ENCODE data around the gene GLRX5.

GLRX5 gene

DNA sequence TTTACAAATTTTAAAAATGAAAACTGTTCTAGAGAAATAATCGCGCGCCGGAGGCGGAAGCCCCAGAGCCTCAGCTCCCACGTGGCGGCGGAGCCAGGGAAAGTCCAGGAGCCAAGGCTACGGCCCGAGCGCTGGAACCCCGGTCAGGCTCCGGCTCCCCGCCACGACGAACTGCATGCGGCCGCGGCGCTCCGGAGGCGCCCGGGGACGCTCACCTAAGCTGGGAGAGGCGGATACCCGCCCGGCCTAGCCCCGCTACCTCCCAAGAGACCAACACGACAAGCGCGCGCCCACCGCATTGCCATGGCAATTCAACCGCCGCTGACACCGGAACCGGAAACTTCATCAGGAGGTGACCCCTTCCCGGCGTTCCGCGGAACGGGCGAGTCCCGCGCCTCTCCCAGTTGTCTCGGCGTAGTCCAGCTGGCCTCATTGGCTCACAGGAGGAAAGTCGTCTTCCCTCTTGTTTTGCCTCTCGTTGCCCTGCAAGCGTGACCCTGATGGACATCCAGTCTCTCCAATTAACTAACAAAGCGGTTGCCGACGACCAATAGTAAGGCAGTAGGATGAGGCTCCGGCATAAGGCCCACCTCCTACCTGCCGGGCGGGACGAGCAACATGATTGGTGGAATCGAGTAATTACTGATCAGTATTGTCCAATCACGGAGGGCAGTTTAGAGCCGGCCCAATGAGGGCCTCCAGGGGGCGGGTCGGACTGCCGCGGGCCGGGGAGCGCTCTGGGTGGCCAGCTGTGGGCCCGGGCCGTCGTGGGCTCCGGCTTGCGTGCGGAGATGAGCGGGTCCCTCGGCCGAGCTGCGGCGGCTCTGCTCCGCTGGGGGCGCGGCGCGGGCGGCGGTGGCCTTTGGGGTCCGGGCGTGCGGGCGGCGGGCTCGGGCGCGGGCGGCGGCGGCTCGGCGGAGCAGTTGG is at the start of gene GLRX5:
GLRX5 (plus strand) TSS at position 752 of the 927 bp plus-strand sequence; CDS start at position 792, 40 bp downstream.
- peak; percentile 100 for DNase-seq

DNA sequence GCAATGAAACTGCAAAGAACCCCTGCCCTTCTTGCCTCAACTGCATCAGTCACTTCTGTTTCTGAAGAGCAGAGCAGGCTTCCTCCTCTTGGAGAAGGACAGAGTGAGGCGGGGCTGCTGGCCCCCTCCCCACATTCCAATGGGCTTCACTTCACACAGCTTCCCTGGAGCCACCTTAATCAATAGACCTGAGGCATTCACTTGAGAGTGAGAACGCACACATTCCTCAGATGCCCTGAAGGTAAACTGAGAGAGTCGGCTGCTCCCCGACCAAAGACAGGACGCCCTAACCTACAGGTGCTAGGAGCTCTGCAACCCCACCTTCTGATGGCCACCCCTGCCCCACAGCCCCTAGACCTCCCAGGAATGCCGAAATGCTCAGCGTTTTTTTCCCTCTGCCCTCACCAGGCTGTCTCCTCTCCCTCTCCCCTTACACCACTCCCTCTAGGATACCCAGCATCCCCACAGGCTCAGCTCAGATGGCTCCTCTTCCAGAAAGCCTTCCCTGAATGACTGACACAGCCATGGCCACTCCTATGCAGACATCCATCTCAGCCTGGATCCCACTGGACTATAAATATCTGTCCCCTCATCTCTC is 49.5 kb upstream of the GLRX5 start:
- DNase-seq, result no peak

DNA sequence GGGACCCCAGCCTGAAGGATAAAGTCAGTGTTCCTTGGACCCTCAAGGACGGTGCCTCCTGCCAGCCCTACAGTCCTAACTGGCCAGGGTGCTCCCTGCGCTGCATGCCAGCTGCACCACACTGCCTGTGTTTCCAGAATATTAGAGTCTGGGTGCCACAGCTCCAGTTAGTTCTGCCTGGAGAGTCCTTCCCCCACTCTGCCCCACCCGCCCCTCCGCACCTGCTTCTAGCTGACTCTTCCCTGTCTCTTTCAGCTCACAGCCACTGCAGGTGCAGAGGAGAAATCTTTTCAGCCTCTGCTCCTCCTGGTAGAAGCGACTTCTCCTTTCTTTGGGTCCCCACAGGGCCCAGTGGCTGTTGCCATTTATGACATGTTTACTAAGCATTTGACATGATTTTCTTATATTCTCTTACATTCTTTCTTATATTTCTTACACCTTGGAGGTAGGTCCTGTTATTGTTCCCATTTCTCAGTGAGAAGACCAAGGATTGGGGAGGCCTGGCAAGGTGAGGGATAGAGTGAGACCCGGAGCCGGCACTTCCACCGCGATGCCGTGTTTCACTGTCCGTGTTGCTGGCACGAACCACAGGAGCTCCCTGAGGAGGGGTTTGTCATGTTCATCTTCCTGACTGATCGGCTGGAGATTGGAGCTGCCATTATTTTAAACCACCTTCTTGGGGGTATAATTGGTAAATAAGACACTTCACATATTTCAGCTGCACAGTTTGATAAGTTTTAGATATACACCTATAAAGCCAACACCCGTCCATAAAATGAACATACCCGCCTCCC is 47.8 kb upstream of the GLRX5 start:
- no peak for DNase-seq

DNA sequence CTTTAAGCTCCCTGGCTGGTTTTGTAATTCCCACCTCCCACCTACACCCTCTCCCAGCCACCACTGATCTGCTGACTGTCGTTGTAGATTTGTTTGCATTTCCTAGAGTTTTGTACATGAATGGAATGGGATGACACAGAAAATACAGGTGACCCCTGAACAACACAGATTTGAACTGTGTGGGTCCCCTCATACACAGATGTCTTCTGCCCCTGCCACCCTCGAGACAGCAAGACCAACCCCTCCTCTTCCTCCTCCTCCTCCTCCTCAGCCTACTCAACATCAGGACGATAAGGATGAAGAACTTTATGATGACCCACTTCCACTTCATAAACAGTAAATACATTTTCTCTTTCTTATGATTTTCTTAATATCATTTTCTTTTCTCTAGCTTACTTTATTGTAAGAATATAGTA is 47.2 kb upstream of the GLRX5 start:
- no peak for DNase-seq

DNA sequence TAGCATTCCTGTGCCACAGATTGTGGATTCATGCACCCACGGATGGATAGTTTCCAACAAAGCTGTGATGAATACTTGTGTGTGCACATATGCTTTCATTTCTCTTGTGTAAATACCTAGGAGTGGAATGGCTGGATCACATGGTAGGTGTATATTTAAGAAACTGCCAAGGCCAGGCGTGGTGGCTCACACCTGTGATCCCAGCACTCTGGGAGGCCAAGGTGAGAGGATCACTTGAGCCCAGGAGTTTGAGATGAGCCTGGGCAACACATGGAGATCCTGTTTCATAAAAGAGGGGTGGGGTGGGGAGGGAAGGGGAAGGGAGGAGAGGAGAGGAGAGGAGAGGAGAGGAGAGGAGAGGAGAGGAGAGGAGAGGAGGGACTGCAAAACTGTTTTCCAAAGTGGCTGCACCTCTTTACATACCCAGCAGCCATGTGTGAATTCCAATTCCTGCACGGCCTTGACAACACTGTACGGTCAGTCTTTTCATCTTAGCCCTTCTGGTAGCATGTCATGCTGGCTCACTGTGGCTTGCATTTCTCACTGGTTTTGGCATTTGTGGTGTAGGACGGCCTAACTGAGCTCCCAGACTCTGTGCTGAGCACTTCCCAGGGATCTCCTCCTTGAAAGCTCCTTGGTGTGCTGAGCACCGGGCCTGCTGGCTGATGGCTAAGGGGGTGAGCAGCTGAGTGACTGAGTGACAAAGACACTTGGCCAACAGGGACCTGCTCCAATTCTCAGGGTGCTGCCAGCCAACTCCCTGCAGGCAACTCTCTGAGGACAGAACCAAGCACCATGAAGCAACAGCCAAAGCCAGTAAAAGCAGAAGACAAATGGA is 46.3 kb upstream of the GLRX5 start:
- no peak for DNase-seq

DNA sequence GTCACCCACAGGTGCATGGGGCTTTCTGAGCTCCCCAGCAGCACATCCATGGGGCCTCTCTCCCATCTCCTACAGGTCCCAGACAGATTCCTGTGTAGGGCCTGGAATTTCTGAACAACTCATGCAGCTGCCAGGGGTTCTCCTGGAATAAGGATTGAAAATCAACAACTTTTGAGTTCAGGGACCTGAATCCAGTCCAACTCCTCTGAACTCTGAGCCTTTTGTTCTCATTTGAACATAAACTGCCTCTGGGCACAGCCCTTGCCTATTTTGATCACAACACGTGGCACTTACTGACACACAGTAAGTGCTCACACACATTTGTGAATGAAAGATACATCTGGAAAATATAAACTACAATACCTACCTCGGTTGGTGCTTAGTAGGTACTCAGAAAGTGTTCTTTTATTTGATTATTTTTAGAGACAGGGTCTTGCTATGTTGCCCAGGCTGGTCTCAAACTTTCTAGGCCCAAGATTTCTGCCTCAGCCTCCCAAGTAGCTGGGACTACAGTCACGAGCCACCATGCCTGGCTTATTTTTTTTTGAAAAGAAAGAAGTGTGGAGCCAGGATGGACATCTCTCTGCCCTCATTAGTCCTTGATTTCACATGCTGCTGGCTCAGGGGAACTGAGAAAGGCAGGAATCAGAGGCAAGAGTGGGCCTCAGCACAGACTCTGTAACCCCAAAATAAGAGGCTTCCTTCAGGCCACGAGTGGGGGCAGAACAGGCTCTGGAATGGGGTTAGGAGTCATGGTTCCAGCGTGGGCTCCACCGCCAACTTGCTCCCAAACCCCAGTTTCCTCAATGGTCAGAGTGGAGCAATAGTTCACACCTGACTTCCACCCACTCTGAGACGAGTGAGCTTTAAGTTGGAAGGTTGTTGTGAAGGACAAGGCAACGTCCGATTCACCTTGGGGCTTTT is 45.4 kb upstream of the GLRX5 start:
- DNase-seq, result no peak

DNA sequence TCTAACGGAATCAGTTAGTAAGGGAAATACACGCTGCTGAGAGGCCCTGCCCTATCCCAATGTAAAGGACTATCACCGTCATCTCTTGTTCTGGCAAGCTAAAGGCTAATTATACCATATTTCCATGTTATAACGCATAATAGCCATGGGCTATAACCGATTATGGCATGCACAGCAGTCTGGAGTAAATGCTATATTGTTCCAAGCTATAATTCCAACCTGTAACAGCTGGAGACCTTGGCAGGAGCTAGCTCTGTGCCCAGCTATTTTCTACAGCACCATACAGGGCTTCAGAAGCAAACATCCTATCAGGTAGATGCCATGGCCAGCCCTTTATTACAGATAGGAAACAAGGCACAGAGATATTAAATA is 44.7 kb upstream of the GLRX5 start:
- DNase-seq, result no peak

DNA sequence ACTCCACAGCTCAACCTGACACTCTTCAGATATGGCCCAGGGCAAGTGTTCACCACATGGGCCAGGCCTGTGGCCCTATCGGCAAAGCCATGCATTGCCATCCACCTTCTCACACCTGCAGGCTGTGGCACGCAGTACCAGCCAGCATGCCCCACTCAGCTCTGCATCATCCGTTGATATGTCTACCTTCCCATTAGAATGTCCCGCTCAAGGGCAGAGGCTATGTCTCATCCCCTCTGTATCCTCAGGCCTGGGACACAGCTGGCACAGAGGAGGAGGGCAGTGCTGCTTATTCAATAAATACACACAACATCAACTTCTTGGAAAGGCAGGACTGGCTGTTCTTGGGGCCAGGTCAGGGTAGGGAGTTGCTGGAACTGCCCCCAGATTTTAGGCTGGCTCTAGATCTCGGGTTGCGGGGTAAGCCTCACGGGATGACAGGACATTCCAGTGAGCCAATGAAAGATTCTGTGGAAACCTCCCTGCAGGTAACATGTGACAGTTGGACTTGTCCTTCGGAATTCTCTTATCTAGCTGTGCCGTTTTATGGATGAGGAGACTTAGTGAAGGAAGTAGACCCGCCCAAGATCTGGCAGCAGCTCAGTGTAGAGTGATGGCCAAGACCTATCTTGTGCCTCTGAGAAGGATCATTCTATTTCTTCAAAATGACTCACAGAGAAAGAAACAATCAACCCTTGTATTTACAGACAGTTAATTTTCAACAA is 44.0 kb upstream of the GLRX5 start:
- DNase-seq, result no peak

DNA sequence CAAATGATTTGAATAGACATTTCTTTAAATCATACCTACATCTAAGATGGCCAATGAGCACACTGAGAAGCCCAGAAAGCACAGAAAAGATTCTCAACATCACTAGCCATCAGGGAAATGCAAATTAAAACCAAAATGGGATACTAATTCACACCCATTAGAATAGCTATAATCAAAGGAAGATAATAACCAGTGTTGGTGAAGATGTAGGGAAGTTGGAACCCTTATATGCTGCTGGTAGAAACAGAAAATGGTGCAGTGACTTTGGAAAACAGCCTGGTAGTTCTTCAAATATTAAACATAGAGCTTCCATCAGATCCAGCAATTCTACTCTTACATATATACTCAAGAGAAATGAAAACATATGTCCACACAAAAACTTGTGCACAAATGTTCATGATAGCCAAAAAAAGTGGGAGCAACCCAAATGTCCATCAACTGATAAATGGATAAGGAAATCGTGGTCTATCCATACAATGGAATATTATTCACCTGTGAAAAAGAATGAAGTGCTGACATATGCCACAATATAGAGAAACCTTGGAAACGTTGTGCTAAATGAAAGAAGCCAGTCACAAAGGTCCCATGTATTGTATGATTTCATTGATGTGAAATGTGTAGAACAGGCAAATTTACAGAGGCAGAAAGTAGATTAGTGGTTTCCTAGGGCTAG is 42.8 kb upstream of the GLRX5 start:
- DNase-seq, result no peak

DNA sequence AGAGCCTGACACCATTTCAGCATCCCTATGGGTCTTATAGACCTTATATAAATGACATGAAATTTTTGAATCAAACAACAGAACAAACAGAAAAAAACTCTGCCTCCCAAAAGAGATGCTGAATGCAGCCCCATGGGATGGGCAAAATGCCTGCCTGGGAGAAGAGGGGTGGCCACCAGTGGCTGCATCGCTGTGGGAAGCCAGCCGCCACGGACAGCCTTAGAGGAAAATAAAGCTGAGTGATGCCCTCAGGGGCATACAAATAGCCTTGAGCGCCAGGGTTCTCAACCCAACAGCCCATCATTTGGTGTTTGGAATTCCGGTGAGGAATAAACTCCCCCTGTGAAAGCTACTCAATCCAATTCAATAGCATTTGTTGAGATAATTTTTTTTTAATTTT is 41.3 kb upstream of the GLRX5 start:
- DNase-seq, result no peak

DNA sequence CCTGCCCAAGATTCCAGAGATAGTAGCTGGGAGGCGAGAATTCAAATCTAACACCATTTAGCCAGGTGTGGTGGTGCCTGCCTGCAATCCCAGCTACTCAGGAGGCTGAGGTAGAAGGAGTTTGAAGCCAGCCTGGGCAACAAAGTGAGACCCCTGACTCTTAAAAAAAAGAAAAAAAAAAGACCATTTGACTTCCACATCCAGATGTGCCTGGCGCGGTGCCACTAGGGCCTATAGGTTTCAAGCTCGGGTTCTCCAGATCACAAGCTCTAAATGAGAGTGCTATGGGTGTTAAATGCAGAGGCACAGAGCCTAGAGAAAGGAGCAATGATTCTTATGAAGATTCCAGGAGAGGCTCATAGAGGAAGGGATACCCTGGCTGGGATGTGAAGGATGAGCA is 40.9 kb upstream of the GLRX5 start:
- DNase-seq, result no peak

DNA sequence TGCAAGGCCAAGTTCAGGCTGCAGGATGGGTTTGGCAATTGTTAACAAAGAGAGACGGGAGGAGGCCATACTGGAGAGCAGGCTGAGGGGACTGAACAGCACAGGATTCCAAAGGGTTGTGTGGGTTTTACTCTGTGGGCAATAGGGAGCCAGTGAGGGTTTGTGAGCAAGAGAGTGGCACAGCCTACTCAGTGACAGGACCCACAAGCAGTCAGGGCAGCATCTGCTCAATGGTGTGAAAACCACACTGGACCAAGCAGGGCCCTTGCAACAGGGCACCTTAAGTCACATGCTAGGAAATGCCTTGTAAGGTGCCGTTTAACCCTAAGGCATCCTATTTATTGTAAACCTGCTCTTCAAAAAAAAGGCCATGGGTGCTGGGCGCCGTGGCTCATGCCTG is 40.4 kb upstream of the GLRX5 start:
- DNase-seq, result no peak

DNA sequence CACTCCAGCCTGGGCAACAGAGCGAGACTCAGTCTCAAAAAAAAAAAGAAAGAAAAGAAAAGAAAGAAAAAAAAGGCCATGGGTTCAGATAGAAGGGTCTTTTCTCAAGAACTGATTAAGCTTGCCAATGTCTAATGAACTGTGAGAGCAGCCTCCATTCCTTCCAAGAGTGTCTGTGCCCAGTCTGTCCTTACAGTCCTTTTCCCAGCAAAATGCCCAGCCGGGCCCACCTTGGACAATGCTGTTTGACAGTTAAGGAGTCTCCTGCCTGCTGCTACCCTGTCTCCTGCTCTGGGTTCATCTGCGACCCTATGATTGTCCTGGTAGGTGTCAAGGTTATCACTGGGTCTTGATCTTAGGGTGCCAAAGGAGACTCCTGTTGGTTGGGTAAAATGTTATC is 39.8 kb upstream of the GLRX5 start:
- DNase-seq, result no peak

DNA sequence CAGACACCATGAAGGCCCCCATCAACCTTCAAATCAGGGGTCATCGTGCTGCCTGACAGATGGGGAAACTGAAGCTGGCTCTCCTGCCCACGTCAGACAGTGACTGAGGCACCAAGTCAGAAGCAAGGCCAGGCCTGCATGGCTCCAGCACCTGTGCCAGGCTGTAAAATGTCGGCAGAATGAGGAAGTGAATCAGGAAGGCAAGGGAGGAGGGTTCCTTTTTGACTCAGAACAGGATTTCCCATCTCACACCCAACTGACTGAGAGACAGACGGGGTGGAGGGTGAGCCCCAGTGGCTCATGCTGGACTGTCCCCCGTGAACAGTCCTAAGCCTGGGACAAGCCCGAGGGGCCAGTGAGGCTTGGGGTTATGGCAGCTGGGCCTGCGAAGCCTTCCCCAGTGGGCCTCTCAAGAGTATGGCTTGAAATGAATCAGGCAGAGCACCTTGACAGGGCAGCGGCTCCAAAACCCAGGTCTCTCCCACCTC is 39.3 kb upstream of the GLRX5 start:
- peak; percentile 78 for DNase-seq

DNA sequence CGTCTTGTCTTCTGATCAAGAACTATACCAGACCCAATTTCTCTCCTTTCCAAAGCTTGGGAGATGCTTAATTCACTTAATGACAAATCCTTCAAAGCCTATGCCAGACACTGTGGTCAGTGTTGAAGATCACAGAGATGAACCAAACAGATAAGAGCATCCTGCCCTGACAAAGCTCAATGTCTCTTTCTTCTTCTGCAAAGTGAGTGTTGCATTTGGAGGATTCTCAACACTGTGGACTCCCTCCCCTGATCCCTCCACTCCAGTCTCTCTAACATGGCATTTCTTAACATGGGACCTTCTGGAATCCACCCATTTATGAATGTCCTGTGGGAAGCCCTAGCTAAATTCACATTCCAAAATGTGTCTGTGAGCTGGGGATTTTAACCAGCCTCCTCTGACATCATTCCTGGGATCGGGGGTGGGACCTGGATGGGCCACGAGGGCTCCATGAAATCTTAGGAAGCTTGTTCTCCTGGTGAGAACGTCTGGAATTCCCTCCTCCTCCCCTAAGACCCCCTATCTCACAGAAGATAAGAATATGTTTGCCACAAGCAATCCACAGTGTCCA is 38.7 kb upstream of the GLRX5 start:
- peak; percentile 66 for DNase-seq

DNA sequence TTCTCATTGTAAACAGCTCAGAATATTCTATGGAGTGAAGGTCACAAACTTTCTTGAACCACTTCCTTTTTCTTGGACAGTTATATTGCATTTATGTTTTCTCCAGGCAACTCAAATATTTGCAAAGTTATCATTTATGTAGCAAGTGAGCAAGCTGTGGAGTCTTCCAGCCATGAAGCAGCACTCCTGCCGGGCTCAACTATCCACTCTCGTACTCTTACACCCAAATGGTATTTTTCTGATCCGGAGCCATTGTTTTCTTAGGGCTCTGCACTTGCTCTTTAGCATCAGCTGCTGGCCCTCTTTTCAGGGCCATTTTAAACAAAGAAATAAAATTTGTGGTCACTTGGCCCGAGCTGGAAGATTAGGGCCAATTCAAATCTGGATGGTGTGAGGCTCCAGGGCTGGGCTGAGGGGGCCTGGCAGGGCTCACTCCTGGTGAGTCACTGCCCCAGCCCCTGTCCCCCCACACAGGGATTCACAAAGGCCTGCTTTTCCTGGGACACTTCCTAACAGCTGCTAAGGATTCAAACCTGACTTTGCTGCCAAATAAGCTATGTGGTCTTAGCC is 38.1 kb upstream of the GLRX5 start:
- DNase-seq, result no peak

DNA sequence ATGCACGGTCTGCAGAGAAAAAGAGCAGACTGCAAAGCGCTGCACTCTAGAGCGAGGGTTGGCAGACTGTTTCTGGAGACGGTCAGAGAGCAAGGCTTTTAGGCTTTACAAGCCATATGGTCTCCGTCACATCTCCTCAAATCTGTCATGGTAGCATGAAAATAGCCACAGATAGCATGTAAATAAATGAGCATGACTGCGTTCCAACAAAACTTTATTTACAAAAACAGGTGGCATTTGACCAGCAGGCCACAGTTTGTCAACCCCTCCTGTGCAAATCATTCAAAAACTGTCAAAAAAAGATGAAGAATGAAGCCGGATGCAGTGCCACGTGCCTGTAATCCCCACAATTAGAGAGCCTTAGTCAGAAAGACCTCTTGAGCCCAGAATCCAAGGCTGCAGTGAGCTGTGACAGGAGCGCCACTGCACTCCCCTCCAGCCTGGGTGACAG is 37.3 kb upstream of the GLRX5 start:
- no peak for DNase-seq

DNA sequence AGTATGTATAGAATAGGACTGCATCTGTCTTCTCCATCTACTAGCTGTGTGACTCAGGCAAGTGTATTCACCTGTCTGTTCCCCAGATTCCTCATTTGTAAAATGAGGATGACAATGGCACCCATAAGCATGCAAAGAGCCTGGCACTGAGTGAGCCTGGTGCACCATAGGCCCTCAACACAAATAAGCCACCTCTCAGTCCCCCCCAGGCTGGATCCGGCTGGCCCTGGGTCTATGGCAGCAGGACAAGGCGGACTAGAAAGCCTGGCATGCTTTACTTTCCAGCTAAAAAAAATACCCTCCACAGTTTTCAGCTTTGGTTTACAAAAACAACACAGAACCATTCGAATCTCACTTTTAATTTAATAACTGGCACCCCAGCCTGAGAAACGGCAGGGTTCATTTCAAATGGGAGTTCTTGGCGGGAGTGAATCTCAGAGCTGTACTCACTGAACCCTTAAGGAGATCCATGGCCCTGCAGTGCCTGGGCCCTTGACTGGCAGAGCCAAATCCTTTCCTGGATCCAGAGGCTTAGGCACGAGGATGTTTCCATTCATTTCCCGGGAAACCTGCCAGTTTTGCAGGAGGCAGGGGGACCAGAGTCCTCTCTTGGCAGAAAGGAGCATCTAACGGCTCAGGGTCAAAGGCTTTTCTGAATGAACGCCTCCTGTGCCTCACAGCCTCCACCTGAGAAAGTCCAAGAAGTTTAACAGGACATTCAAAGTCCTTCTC is 36.1 kb upstream of the GLRX5 start:
- DNase-seq, result no peak

DNA sequence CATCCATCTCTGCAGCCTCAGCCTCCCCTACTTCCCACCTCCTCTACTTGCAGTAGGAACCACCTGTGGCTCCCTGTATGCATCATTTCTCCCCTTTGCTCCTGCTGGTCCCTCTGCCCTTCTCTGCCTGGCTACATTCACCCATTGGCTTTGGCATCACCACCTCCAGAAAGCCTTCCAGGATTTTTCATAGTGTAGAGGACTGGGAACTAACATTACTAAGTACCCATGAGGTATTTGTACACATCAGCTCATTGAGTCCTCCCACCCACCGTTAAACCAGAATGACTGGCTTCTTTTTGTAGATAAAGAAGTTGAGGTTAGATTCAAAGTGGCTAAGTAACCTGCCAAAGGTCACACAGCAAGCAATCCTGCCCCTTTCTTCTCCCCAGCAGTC is 35.5 kb upstream of the GLRX5 start:
- DNase-seq, result no peak

Data from activated CD4-positive, alpha-beta T cell treated with anti-CD3 and anti-CD28 coated beads, Interleukin-2, amount 50 U/mL, for 16 hours (primary cell).